Gastroesophageal sphincter (tissue), 3 donors: ENCODE data around the gene ZC3HAV1.

Source experiments
- CTCF ChIP-seq, 4 experiments: fragments of 200-600 bp in 2 of 4; fragments of 450-650 bp in 2 of 4; sonication (generic) in 1 of 4; IDR thresholded peaks; one replicate each; pipeline ENCODE4 v1.5.1; 2017 to 2019; ENCODE audit warnings: antibody characterized with exemption in 4 of 4, mild to moderate bottlenecking in 2 of 4, moderate library complexity in 2 of 4
- EP300 ChIP-seq: sonication (generic); formaldehyde crosslinking; IDR thresholded peaks from one replicate; pipeline ENCODE4 v1.6.1; 2017; ENCODE audit warnings: antibody characterized with exemption, mild to moderate bottlenecking
- POLR2A ChIP-seq, 2 donors: fragments of 450-650 bp; IDR thresholded peaks; one replicate each; pipeline ENCODE4 v1.6.1; 2017; ENCODE audit warnings: antibody characterized with exemption in 2 of 2, mild to moderate bottlenecking in 2 of 2, moderate library complexity in 1 of 2
- POLR2AphosphoS5 ChIP-seq: sonication (generic); formaldehyde crosslinking; IDR thresholded peaks from one replicate; pipeline ENCODE4 v1.6.1; 2017; ENCODE audit warnings: antibody characterized with exemption

- TF ChIP-seq CTCF (IDR thresholded peaks at IDR 0.05) (no peak), POLR2A (IDR thresholded peaks at IDR 0.05) (no peak), POLR2AphosphoS5 (no peak), EP300 (no peak)
Observed at GRCh38 chr7:139131601-139132041, 22.1 kb upstream of the ZC3HAV1 start.
